WTC11 (cell line): ENCODE measurements around the gene ZNF764. TPM values are rescaled to one million over a fixed set of nuclear protein-coding genes. Genes with fewer than 3 reads are reported as not detected.
A peak's percentile ranks its signal among the peaks of the same experiment; 100 is the strongest.

Experiments used
- ATAC-seq: fragments of 200-7000 bp; cut with Tn5 transposase; 2 replicates; pipeline ENCODE4 v1.10.0; 2021; ENCODE audit warnings: mild to moderate bottlenecking, moderate library complexity
- CTCF ChIA-PET: fragments of 300-600 bp; sonication (Branson Sonifier 250); formaldehyde crosslinking; loops from one replicate; lab custom pipeline; 2021; ENCODE audit warnings: antibody characterized with exemption; lab: Charles Lee
- POLR2A ChIA-PET: fragments of 350-600 bp; sonication (Branson Sonifier 250); formaldehyde crosslinking; loops from one replicate; lab custom pipeline; 2021; ENCODE audit warnings: antibody characterized with exemption; lab: Charles Lee
- DNase-seq: peaks from one replicate; pipeline ENCODE4 v3.0.0; 2021; ENCODE audit warnings: low spot score
- H3K27ac Mint-ChIP-seq: 2 replicates; pipeline ENCODE4 v1.8.0; 2021; ENCODE audit warnings: mixed read lengths
- H3K27me3 Mint-ChIP-seq: 2 replicates; pipeline ENCODE4 v1.8.0; 2021; ENCODE audit warnings: low read depth, mild to moderate bottlenecking, moderate library complexity, mixed read lengths
- H3K36me3 Mint-ChIP-seq: 2 replicates; pipeline ENCODE4 v1.8.0; 2021; ENCODE audit warnings: mixed read lengths
- H3K4me1 Mint-ChIP-seq: 2 replicates; pipeline ENCODE4 v1.8.0; 2022; ENCODE audit warnings: mixed read lengths
- H3K4me3 Mint-ChIP-seq: 2 replicates; pipeline ENCODE4 v1.8.0; 2021; ENCODE audit warnings: mild to moderate bottlenecking, moderate library complexity, mixed read lengths
- H3K9me3 Mint-ChIP-seq: 2 replicates; pipeline ENCODE4 v1.8.0; 2021; ENCODE audit warnings: mixed read lengths
- CDX4 ChIP-seq: fragments of 250-450 bp; sonication (Bioruptor Pico); IDR thresholded peaks from 2 replicates; pipeline ENCODE4 v1.9.0; 2021; ENCODE audit warnings: moderate library complexity, mild to moderate bottlenecking, inconsistent platforms, borderline replicate concordance
- EMX1 ChIP-seq: fragments of 250-450 bp; sonication (Bioruptor Pico); IDR thresholded peaks from 2 replicates; pipeline ENCODE4 v1.8.0; 2021; ENCODE audit warnings: mild to moderate bottlenecking
- ERG ChIP-seq: fragments of 250-450 bp; sonication (Bioruptor Pico); IDR thresholded peaks from 2 replicates; pipeline ENCODE4 v1.8.0; 2021; ENCODE audit warnings: mild to moderate bottlenecking
- ETV6 ChIP-seq: sonication (generic); formaldehyde crosslinking; IDR thresholded peaks from 2 replicates; pipeline ENCODE4 v1.8.1; 2022; ENCODE audit warnings: mild to moderate bottlenecking, missing genetic modification reagents
- GABPB1 ChIP-seq: sonication (generic); formaldehyde crosslinking; IDR thresholded peaks from 2 replicates; pipeline ENCODE4 v1.8.1; 2023; ENCODE audit warnings: mild to moderate bottlenecking, missing genetic modification reagents
- HMGXB4 ChIP-seq: sonication (generic); formaldehyde crosslinking; IDR thresholded peaks from 2 replicates; pipeline ENCODE4 v1.8.1; 2023; ENCODE audit warnings: mild to moderate bottlenecking, moderate library complexity, missing genetic modification reagents
- KAT7 ChIP-seq: sonication (generic); formaldehyde crosslinking; IDR thresholded peaks from 2 replicates; pipeline ENCODE4 v1.8.1; 2023; ENCODE audit warnings: missing genetic modification reagents, mild to moderate bottlenecking, borderline replicate concordance
- MAX ChIP-seq: sonication (generic); formaldehyde crosslinking; IDR thresholded peaks from 2 replicates; pipeline ENCODE4 v1.8.0; 2022; ENCODE audit warnings: mild to moderate bottlenecking, missing genetic modification reagents
- NFE2L1 ChIP-seq: sonication (generic); formaldehyde crosslinking; IDR thresholded peaks from 2 replicates; pipeline ENCODE4 v1.8.1; 2023; ENCODE audit warnings: missing genetic modification reagents
- NR1H2 ChIP-seq: sonication (generic); formaldehyde crosslinking; IDR thresholded peaks from 2 replicates; pipeline ENCODE4 v1.9.0; 2021; ENCODE audit warnings: mild to moderate bottlenecking, moderate library complexity, missing genetic modification reagents
- USF2 ChIP-seq: sonication (generic); formaldehyde crosslinking; IDR thresholded peaks from 2 replicates; pipeline ENCODE4 v1.8.1; 2023; ENCODE audit warnings: mild to moderate bottlenecking, missing genetic modification reagents, moderate library complexity
- ZNF263 ChIP-seq: sonication (generic); formaldehyde crosslinking; IDR thresholded peaks from 2 replicates; pipeline ENCODE4 v1.8.1; 2022; ENCODE audit warnings: low read depth, mild to moderate bottlenecking, moderate library complexity, missing genetic modification reagents
- ZNF281 ChIP-seq: sonication (generic); formaldehyde crosslinking; IDR thresholded peaks from 2 replicates; pipeline ENCODE4 v1.8.0; 2023; ENCODE audit warnings: mild to moderate bottlenecking, missing genetic modification reagents
- ZNF423 ChIP-seq: fragments of 250-450 bp; sonication (Bioruptor Pico); IDR thresholded peaks from 2 replicates; pipeline ENCODE4 v2.1.2; 2022; ENCODE audit warnings: mild to moderate bottlenecking, moderate library complexity
- total RNA-seq: library from RNA; stranded (reverse); gene quantifications from 3 replicates; pipeline ENCODE4 v1.2.3, GENCODE V29; 2021

The ZNF764 gene
- total RNA-seq, 1 experiment from 2014 or later = 10.4 TPM

GRCh38 chr16:30561089-30561816, 3.1 kb upstream of the ZNF764 start:
- H3K4me1 Mint-ChIP-seq = peaks cover 21% of the 10 kb centered on the region
- H3K27me3 Mint-ChIP-seq = peaks cover 17% of the 10 kb centered on the region
- ATAC-seq (peak; percentile 1), DNase-seq (peak; percentile 58)
- POLR2A ChIA-PET = interaction anchor here (0.8 to 2.0 kb wide), 4 partner anchors 9 to 131 kb away, joined by 3 to 7 read pairs (median 4); partner anchors contain the start of genes DCTPP1, ZNF688 and ZNF747
- H3K36me3 Mint-ChIP-seq = peaks cover under 1% of the 10 kb centered on the region
- peak overlapping the region; percentile 71 for H3K4me3 Mint-ChIP-seq
- TF ChIP-seq USF2 (no peak), KAT7 (CRISPR knock-in tag) (no peak), ZNF423 (no peak), NR1H2 (CRISPR knock-in tag) (no peak)
- H3K9me3 Mint-ChIP-seq = no peaks in the 10 kb centered on the region
- CTCF ChIA-PET = interaction anchor here (0.6 to 2.2 kb wide), 8 partner anchors 11 to 330 kb away, joined by 3 to 14 read pairs (median 4); partner anchors contain the start of genes DCTPP1, ZNF688, ZNF689 and ZNF747
- H3K27ac Mint-ChIP-seq = no peak overlapping the region

- Mint-ChIP-seq H3K27ac (peak overlapping the region; percentile 71; the same call in 1 of the 2 replicates), H3K4me3 (peak overlapping the region; percentile 40; the same call in 1 of the 2 replicates), H3K9me3 (no peaks in the 10 kb centered on the region), H3K27me3 (peaks cover 17% of the 10 kb centered on the region), H3K4me1 (peaks cover 26% of the 10 kb centered on the region)
- no peak for TF ChIP-seq CDX4 (CRISPR knock-in tag)
- TF ChIP-seq MAX = no peak
- no peak for TF ChIP-seq NFE2L1 (CRISPR knock-in tag)
- TF ChIP-seq ZNF263 (CRISPR knock-in tag) = no peak
- TF ChIP-seq ETV6 (CRISPR knock-in tag) = no peak
- TF ChIP-seq EMX1 (CRISPR knock-in tag) = no peak
- TF ChIP-seq, all 79 proteins: peak for 0
- DNase-seq = no peak
- ChIA-PET POLR2A (interaction anchor here (1.3 to 3.5 kb wide), 3 partner anchors 12 to 25 kb away, joined by 3 to 42 read pairs (median 7); partner anchors contain the start of genes ZNF688 and ZNF747), CTCF (interaction anchor here (1.0 kb wide), 1 partner anchor 24 kb away, joined by 3 read pairs; no protein-coding TSS in a partner anchor)
- peaks cover 4% of the 10 kb centered on the region for H3K36me3 Mint-ChIP-seq
- ATAC-seq = no peak
Observed at GRCh38 chr16:30559690-30560089, 1.5 kb upstream of the ZNF764 start.

- H3K9me3 Mint-ChIP-seq = no peaks in the 10 kb centered on the region
- ATAC-seq = no peak
- CTCF ChIA-PET = interaction anchor here (0.6 to 2.8 kb wide), 16 partner anchors 9 to 447 kb away, joined by 3 to 39 read pairs (median 3); partner anchors contain the start of genes DCTPP1, ZNF688, ZNF689 and ZNF747
- TF ChIP-seq GABPB1 (CRISPR knock-in tag) = 0 out of 2 replicates have a peak, but pooled peaks have one; percentile 8
- TF ChIP-seq ZNF281 (CRISPR knock-in tag) = 0 out of 2 replicates have a peak, but pooled peaks have one; percentile 38
- TF ChIP-seq ERG (CRISPR knock-in tag) = 0 out of 2 replicates have a peak, but pooled peaks have one; percentile 6
- TF ChIP-seq HMGXB4 = no peak
- TF ChIP-seq, all 79 proteins: peak for 3
- H3K36me3 Mint-ChIP-seq = peaks cover 10% of the 10 kb centered on the region
- H3K4me1 Mint-ChIP-seq = peaks cover 26% of the 10 kb centered on the region
- H3K27me3 Mint-ChIP-seq = peaks cover 17% of the 10 kb centered on the region
- POLR2A ChIA-PET = interaction anchor here (0.7 to 3.5 kb wide), 9 partner anchors 12 to 164 kb away, joined by 3 to 42 read pairs (median 4); partner anchors contain the start of genes DCTPP1, PRR14, ZNF48 and ZNF688
- peak overlapping the region; percentile 77 for H3K4me3 Mint-ChIP-seq
- DNase-seq = no peak
- H3K27ac Mint-ChIP-seq = peak overlapping the region; percentile 98
Observed at GRCh38 chr16:30558789-30559377, 709 bp upstream of the ZNF764 start.
